K562 (cell line): ENCODE data around the gene ZNF768. TPM values are rescaled to one million over a fixed set of nuclear protein-coding genes. Genes with fewer than 3 reads are reported as not detected.

Experiments
- ATAC-seq: fragments of 200-7000 bp; cut with Tn5 transposase; 3 replicates; pipeline ENCODE4 v1.9.1; 2020; ENCODE audit warnings: moderate library complexity
- BruUV-seq: library from RNA; stranded (reverse); fragments of 400-500 nt; replicated peaks from 2 replicates; lab custom pipeline; 2021; lab: Mats Ljungman, UMichigan
- CTCF ChIA-PET: fragments of 300-600 bp; formaldehyde crosslinking; extraction: SDS; loops from one replicate; lab custom pipeline; 2021; ENCODE audit warnings: low intra/inter-chr PET ratio; lab: Yijun Ruan, JAX
- POLR2A ChIA-PET: fragments of 300-600, 350-650 bp; sonication (Branson Sonifier 250); formaldehyde crosslinking; extraction: SDS; loops from one replicate; lab custom pipeline; 2021; ENCODE audit warnings: antibody characterized with exemption, inconsistent platforms; lab: Yijun Ruan, JAX
- DNase-seq, 4 experiments: peaks; one replicate each; pipeline versions ENCODE4 v3.0.0 to v3.0.0-alpha.2; 2011 to 2018; ENCODE audit warnings: low spot score in 3 of 4, mixed read lengths in 3 of 4; ENCODE audit errors: extremely low read depth in 1 of 4
- FAIRE-seq: peaks from 2 replicates; lab custom pipeline; 2011; peaks lifted over from hg19 to GRCh38; lab: Jason Lieb, UNC
- H2AFZ ChIP-seq: 2 replicates; pipeline ENCODE4 v1.6.0; 2011; ENCODE audit warnings: low read depth, low read length, control low read depth, inconsistent platforms
- H3K27ac ChIP-seq: fragments of 200-600 bp; 3 replicates; pipeline ENCODE4 v1.8.0; 2011; ENCODE audit warnings: low read depth, mild to moderate bottlenecking, control low read depth, inconsistent platforms, low read length, moderate library complexity, mixed read lengths; ENCODE audit errors: extremely low read depth
- H3K27me3 ChIP-seq, 2 experiments: fragments of 300-600 bp in 1 of 2; 2 replicates in 1 of 2; 3 replicates in 1 of 2; pipeline versions ENCODE4 v1.6.0 to v1.8.0; 2011; ENCODE audit warnings: inconsistent platforms in 2 of 2, low read length in 2 of 2, mild to moderate bottlenecking in 1 of 2, mixed read lengths in 1 of 2, moderate library complexity in 1 of 2; ENCODE audit not compliant: control insufficient read depth in 2 of 2, insufficient read depth in 2 of 2
- H3K36me3 ChIP-seq: fragments of 300-600 bp; 3 replicates; pipeline ENCODE4 v1.8.0; 2011; ENCODE audit warnings: mild to moderate bottlenecking, low read length, inconsistent platforms; ENCODE audit not compliant: control insufficient read depth, insufficient read depth
- H3K4me1 ChIP-seq, 2 experiments: fragments of 200-600 bp in 1 of 2; replicated peaks in 1 of 2; 2 replicates in 1 of 2; 3 replicates in 1 of 2; pipeline versions ENCODE4 v1.5.1 to v1.8.0; 2011; ENCODE audit warnings: inconsistent platforms in 2 of 2, low read length in 2 of 2, mild to moderate bottlenecking in 1 of 2, mixed read lengths in 1 of 2, moderate library complexity in 1 of 2; ENCODE audit not compliant: control insufficient read depth in 2 of 2, insufficient read depth in 2 of 2
- H3K4me2 ChIP-seq: 2 replicates; pipeline ENCODE4 v1.6.1; 2011; ENCODE audit warnings: low read length, control low read depth, inconsistent platforms, mixed read lengths; ENCODE audit not compliant: insufficient read depth
- H3K4me3 ChIP-seq: fragments of 200-600 bp; sonication (generic), shearing (Covaris generic); 2 replicates; pipeline ENCODE4 v1.5.1; 2016; ENCODE audit warnings: control low read depth, inconsistent platforms
- H3K79me2 ChIP-seq: fragments of 200-600 bp; 3 replicates; pipeline ENCODE4 v1.8.0; 2011; ENCODE audit warnings: low read length, inconsistent platforms; ENCODE audit not compliant: control insufficient read depth, insufficient read depth
- H3K9ac ChIP-seq, 2 experiments: 2 replicates each; pipeline versions ENCODE4 v1.6.0 to v1.6.1; 2011; ENCODE audit warnings: low read depth in 2 of 2, low read length in 2 of 2, control low read depth in 1 of 2, inconsistent platforms in 1 of 2, mild to moderate bottlenecking in 1 of 2, mixed read lengths in 1 of 2; ENCODE audit not compliant: insufficient read depth in 1 of 2
- H3K9me1 ChIP-seq: one replicate; pipeline ENCODE4 v1.6.0; 2011; ENCODE audit warnings: inconsistent platforms, mild to moderate bottlenecking, low read length, moderate library complexity; ENCODE audit not compliant: control insufficient read depth, insufficient read depth
- H3K9me3 ChIP-seq: replicated peaks from 2 replicates; pipeline ENCODE4 v1.5.1; 2011; ENCODE audit warnings: low read depth, low read length, inconsistent platforms; ENCODE audit not compliant: control insufficient read depth, insufficient read depth
- H4K20me1 ChIP-seq: replicated peaks from 2 replicates; pipeline ENCODE4 v1.6.1; 2011; ENCODE audit warnings: low read length, inconsistent platforms, mixed read lengths; ENCODE audit not compliant: control insufficient read depth, insufficient read depth
- CREB3 ChIP-seq: fragments of 450-650 bp; conservative IDR thresholded peaks from 2 replicates; pipeline ENCODE4 v1.6.1; 2016; ENCODE audit warnings: missing genetic modification characterization, low read depth, mild to moderate bottlenecking, missing compliant biosample characterization, moderate library complexity
- MCM2 ChIP-seq: fragments of 450-650 bp; IDR thresholded peaks from 2 replicates; pipeline ENCODE4 v1.6.1; 2017; ENCODE audit warnings: low read depth, mild to moderate bottlenecking
- MLLT1 ChIP-seq, 2 experiments: fragments of 450-650 bp; IDR thresholded peaks; 2 replicates each; pipeline ENCODE4 v1.6.1; 2016
- MTA3 ChIP-seq: fragments of 450-650 bp; formaldehyde crosslinking; IDR thresholded peaks from 2 replicates; pipeline ENCODE4 v1.6.1; 2017; ENCODE audit warnings: mild to moderate bottlenecking, borderline replicate concordance
- RBFOX2 ChIP-seq: fragments of 200-400 bp; formaldehyde crosslinking; IDR thresholded peaks from 2 replicates; pipeline ENCODE4 v1.6.1; 2017; ENCODE audit warnings: low read depth, mild to moderate bottlenecking, low read length, moderate library complexity
- SFPQ ChIP-seq: fragments of 200-400 bp; formaldehyde crosslinking; IDR thresholded peaks from 2 replicates; pipeline ENCODE4 v1.6.1; 2017; ENCODE audit warnings: mild to moderate bottlenecking, low read depth, low read length, moderate library complexity
- TFAP4 ChIP-seq: sonication (generic); formaldehyde crosslinking; IDR thresholded peaks from 2 replicates; pipeline ENCODE4 v1.8.0; 2022; ENCODE audit warnings: missing genetic modification reagents, mild to moderate bottlenecking, moderate library complexity, borderline replicate concordance
- ZBTB12 ChIP-seq: fragments of 250-450 bp; sonication (Bioruptor Pico); IDR thresholded peaks from 2 replicates; pipeline ENCODE4 v1.4.0; 2020
- ZFX ChIP-seq: sonication (generic); formaldehyde crosslinking; IDR thresholded peaks from 2 replicates; pipeline ENCODE4 v1.8.0; 2022; ENCODE audit warnings: mild to moderate bottlenecking, missing genetic modification reagents, moderate library complexity
- ZNF232 ChIP-seq: sonication (generic); formaldehyde crosslinking; IDR thresholded peaks from 2 replicates; pipeline ENCODE4 v1.8.0; 2022; ENCODE audit warnings: mild to moderate bottlenecking, missing genetic modification reagents
- ZNF644 ChIP-seq: fragments of 200-800 bp; sonication (Bioruptor generic); IDR thresholded peaks from 2 replicates; pipeline ENCODE4 v1.6.1; 2016; ENCODE audit warnings: low read depth, missing genetic modification characterization, missing compliant biosample characterization
- WGBS: fragments of 100-300 bp; shearing (Covaris generic); methylation state at CpG from one replicate; pipeline ENCODE4 v1.1.6; 2016; ENCODE audit warnings: low coverage, mixed read lengths; ENCODE audit not compliant: insufficient coverage; ENCODE audit errors: missing lambda C conversion rate; 5-methylcytosine and 5-hydroxymethylcytosine counted together
- in situ Hi-C: fragments of 300-500 bp; cut with MboI; formaldehyde crosslinking; loops from 4 replicates; pipeline ENCODE4 v1.15.0; 2018; ENCODE audit warnings: inconsistent platforms, mixed read lengths
- intact Hi-C: fragments of 100-400 bp; cut with micrococcal nuclease; formaldehyde crosslinking; loops from 2 replicates; pipeline ENCODE4 v1.14.2; 2022
- polyA plus RNA-seq, 8 experiments: library from polyadenylated mRNA; depleted of rRNA in 4 of 8; stranded (reverse) in 5 of 8; unstranded in 3 of 8; fragments of >200 nt; fragmentation: Nextera tagmentation in 2 of 8; fragmentation: Illumina TruSeq in 1 of 8; extraction: Ambion mirVana in 2 of 8; extraction: Trizol in 1 of 8; gene quantifications; 2 replicates each; pipeline versions ENCODE4 v1.2.1 to v1.2.3, GENCODE V29; 2011 to 2014; ENCODE audit warnings: inconsistent platforms in 1 of 8, missing spikeins in 1 of 8
- total RNA-seq, 7 experiments: library from RNA; depleted of rRNA in 6 of 7; stranded (reverse); fragments of >200 nt in 6 of 7; fragmentation: Illumina TruSeq in 2 of 7; extraction: Trizol in 2 of 7; gene quantifications; 2 replicates each; pipeline versions ENCODE4 v1.2.1 to v1.2.3, GENCODE V29; 2011 to 2021; ENCODE audit warnings: low replicate concordance in 1 of 7

Gene ZNF768
- total and polyA plus RNA-seq, 9 of the 15 experiments (the other 6 are each of a cell fraction or from before 2014, with no cell fraction given), result 0.13 to 50.7 (median 26.9) TPM

- no TSS peak for BruUV-seq
- Histone ChIP-seq H3K9me3 (no peaks in the 10 kb centered on the region), H3K4me3 (no peak overlapping the region), H3K9me1 (peaks cover 4% of the 10 kb centered on the region), H3K4me2 (peak overlapping the region; percentile 25), H3K79me2 (peaks cover 19% of the 10 kb centered on the region), H4K20me1 (no peaks in the 10 kb centered on the region), H3K9ac (peak overlapping the region in 1 of 2 experiments; percentile 85; a peak in 2 of 4 replicates), H3K36me3 (peaks cover 17% of the 10 kb centered on the region; the same call in 1 of the 3 replicates), H3K27me3 (no peaks in the 10 kb centered on the region), H2AFZ (no peak overlapping the region), H3K27ac (peak overlapping the region; percentile 97; the same call in 1 of the 3 replicates), H3K4me1 (peaks cover 36 to 64% of the 10 kb centered on the region in 2 experiments; a peak in 4 of 5 replicates)
- ChIA-PET CTCF (no interaction called here), POLR2A (interaction anchor here (0.6 to 4.3 kb wide), 9 partner anchors 8 to 44 kb away, joined by 3 to 16 read pairs (median 4); no protein-coding TSS in a partner anchor)
- no peak for FAIRE-seq
- ATAC-seq, result no peak
- in situ Hi-C loops (no loop called here), intact Hi-C loops (loop anchor here (5.0 kb wide), 2 partner anchors 33 to 72 kb away; no protein-coding TSS in a partner anchor)
- no peak for DNase-seq
- 87% methylated on average over 54 of the region's 60 CpGs for WGBS
- TF ChIP-seq MTA3 (0 out of 2 replicates have a peak, but pooled peaks have one; percentile 13), ZFX (CRISPR knock-in tag) (peak; percentile 33; the same call in 1 of the 2 replicates), MCM2 (no peak), MLLT1 (IDR thresholded peaks at IDR 0.05) (peak in 1 of 2 experiments; percentile 61; a peak in 1 of 4 replicates), TFAP4 (CRISPR knock-in tag) (0 out of 2 replicates have a peak, but pooled peaks have one; percentile 44), SFPQ (no peak), ZNF232 (CRISPR knock-in tag) (no peak), RBFOX2 (peak; percentile 40), CREB3 (tag) (no peak), ZBTB12 (no peak), ZNF644 (tag) (no peak)
Measured at GRCh38 chr16:30524575-30525568, 1.5 kb downstream of the ZNF768 start.
